Subcutaneous adipose tissue (tissue), 4 donors: ENCODE results near the gene DCTN2. TPM values are rescaled to one million over a fixed set of nuclear protein-coding genes. Genes with fewer than 3 reads are reported as not detected.

Source experiments
- total RNA-seq, 4 donors: library from RNA; depleted of rRNA; stranded (reverse); fragments of >200 nt; gene quantifications; one replicate each; pipeline ENCODE4 v1.1.0, GENCODE V29; 2016
- TF ChIP-seq, protein P1 (sequence below): fragments of 450-650 bp; IDR thresholded peaks from one replicate; pipeline ENCODE4 v1.5.1; 2016; ENCODE audit warnings: low read depth, mild to moderate bottlenecking, control low read depth, antibody characterized with exemption, moderate library complexity

Gene DCTN2
- total RNA-seq, 4 donors from 2014 or later, result 78.6 to 161 (median 131) TPM

DNA sequence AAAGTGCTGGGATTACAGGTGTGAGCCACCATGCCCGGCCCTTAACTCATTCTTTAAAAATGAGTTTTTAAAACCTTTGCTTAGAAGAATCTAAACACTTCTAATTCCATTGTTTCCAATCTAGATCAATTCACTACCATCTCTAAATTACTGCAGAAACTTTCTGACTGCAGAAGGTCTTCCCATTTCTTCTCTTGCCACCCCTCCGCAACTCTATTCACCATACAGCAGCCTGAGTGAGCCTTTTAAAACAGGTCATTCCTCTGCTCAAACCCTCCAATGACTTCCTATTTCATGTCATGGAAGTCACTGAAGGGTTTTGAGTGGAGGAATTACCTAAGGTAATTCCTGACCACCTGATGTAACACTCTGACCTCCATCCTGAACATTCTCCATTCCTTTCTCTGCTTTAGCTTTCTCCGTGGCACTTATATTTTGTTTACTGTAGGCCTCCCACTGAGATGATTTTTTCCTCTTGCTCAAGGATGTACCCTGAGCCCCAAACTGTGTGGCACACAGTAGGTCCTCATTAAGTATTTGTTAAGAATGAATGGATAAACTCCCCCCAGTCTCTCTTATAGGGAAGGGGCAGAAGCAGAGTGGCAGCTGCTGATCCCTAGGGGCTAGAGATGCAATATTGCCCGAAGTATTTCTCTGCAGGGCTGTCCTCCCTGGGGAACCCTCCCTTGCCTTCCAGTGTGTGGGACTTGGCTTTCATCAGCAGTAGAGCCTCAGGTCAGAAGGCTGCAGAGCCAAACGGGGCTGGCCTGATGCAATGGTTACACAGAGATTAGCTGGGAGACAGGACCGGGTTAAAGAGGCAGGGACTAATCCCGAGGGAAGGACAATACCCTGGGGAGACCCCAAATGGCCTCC is 27.8 kb downstream of the DCTN2 start:
- TF ChIP-seq, protein P1, sequence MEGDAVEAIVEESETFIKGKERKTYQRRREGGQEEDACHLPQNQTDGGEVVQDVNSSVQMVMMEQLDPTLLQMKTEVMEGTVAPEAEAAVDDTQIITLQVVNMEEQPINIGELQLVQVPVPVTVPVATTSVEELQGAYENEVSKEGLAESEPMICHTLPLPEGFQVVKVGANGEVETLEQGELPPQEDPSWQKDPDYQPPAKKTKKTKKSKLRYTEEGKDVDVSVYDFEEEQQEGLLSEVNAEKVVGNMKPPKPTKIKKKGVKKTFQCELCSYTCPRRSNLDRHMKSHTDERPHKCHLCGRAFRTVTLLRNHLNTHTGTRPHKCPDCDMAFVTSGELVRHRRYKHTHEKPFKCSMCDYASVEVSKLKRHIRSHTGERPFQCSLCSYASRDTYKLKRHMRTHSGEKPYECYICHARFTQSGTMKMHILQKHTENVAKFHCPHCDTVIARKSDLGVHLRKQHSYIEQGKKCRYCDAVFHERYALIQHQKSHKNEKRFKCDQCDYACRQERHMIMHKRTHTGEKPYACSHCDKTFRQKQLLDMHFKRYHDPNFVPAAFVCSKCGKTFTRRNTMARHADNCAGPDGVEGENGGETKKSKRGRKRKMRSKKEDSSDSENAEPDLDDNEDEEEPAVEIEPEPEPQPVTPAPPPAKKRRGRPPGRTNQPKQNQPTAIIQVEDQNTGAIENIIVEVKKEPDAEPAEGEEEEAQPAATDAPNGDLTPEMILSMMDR, result no peak

DNA sequence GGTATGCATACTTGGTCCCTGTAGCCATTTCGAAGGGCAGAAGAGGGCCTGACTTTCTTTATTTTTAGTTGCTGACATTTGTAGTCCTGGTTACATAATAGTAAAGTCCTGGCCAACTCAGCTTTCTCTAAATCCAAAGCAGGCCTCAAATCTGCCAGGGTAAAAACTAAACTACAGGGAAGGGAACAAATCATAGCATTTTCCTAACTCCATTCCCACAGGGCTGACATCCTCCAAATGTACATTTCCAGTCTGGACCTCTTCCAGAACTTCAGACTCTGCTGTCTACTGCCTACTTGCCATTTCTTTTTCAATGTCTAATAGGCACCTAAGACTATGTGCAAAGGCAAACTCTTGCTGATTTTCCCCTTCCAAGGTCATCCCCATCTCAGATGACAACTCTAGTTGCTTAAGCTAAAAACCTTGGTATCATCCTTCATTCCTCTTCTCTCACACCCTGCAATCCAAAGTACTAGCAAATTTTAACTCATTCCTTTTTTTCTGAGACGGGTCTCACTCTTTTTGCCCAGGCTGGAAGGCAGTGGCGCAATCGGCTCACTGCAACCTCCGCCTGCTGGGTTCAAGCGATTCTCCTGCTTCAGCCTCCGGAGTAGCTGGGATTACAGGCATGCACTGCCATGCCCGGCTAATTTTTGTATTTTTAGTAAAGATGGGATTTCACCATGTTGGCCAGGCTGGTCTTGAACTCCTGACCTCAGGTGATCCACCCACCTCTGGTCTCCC is 28.6 kb downstream of the DCTN2 start:
- TF ChIP-seq, protein P1, result no peak

DNA sequence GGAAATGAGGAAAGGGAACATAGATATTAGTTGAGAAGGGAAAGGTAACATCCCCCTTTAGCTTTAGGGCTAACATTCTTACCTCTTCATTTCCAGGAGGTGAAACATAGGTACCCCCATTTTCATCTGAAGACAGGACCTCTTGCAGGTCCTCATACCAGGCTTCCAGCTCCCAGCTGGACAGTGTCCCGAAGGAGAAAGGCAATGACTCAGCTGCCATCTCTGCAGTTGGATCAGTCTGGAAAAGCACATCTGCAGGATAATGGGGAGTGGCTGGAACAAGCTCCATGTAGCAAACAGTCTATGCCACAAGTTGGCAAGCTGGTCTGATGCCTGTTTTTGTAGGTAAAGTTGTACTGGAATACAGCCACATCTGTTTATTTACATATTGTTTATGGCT is 29.8 kb downstream of the DCTN2 start:
- TF ChIP-seq, protein P1, result no peak

DNA sequence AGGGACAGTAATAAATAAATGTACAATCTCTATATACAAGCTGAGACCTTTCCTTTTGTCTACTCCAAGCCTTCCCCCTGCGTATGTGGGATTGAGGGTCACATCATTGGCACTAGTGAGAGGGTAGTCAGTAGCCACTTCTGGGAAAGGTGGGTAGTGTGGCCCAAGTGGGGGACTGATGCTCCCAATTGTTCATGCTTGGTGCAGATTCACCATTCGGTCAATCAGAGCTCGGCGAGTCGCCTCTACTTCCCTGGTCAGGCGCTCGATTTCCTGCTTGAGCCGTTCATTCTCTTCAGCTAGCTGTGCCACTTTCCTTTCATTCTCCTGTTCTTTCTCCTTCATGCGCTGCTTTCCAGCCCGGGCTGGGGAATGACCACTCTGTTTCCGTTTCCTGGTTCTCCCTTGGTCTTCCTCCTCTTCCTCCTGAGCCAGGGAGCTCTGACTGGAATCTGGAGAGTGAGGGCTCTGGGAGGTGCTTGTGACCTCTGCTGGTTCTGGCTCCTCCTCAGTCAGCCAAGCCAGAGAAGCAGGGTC is 30.3 kb downstream of the DCTN2 start:
- TF ChIP-seq, protein P1, result no peak

DNA sequence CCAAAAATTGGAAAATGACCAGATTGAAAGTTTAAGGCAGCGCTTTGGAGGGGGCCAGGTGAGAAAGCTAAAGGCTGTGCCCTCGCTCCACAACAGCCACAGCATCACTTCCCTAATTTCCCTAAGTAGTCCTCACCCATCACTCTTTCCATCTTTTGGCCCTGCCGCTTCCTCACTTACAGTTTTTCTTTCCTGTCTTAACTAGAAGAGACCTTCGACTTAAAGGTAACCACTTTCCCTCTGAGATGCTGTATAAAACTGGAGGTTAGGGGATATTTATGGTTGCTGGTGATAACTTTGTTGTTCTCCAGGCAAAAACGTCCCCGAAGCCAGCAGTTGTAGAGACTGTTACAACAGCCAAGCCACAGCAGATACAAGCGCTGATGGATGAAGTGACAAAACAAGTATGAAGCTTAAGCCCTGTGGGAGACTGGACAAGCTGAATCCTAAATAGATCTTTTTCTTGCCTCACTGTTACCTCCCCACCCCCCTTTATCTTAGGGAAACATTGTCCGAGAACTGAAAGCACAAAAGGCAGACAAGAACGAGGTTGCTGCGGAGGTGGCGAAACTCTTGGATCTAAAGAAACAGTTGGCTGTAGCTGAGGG is 31.0 kb downstream of the DCTN2 start:
- TF ChIP-seq, protein P1, result no peak

DNA sequence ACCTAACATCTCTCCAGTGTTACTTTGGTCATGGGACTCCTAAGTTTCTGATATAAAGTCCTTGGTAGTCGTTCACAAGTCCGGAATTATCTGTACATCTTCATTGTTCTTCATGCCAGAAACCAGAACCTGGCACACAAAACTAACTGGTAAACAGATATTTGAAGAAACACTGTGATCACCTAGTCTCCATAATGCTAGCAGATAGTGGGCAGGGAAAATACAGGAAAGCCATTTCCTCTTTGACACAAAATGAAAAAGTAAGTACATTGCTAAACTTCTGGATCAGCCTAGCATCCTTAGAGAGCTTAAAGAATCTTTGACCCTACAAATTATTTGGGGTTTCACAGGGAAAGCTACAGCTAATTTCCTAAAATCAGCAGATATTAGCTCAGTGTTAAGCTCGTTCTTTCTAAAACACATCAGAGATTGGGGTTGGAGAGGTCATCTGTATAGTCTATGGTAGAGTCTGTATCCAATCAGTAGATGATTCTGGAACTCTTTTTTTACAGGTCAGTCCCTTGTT is 31.5 kb downstream of the DCTN2 start:
- TF ChIP-seq, protein P1, result no peak
